ENCODE measurements around the gene FBXW11. TPM values are rescaled to one million over a fixed set of nuclear protein-coding genes. Genes with fewer than 3 reads are reported as not detected.

Gene FBXW11
- total RNA-seq, 1 donor from 2014 or later = 64.7 TPM

- Histone ChIP-seq H3K9me3 (ENCODE audit: insufficient read depth, low read depth, low read length) (no peaks in the 10 kb centered on the region), H3K79me2 (ENCODE audit: insufficient read depth, low read length) (peaks cover 96% of the 10 kb centered on the region), H3K4me2 (ENCODE audit: low read length) (no peak overlapping the region), H3K4me3 (ENCODE audit: insufficient read depth, low read depth, low read length) (no peak overlapping the region), H2AFZ (ENCODE audit: low read depth, low read length) (no peak overlapping the region), H3K27ac (ENCODE audit: low read depth, low read length) (no peak overlapping the region), H3K4me1 (ENCODE audit: insufficient read depth, low read length) (peaks cover 3% of the 10 kb centered on the region), H4K20me1 (ENCODE audit: insufficient read depth, low read length) (peaks cover 91% of the 10 kb centered on the region), H3K9ac (ENCODE audit: low read length) (no peak overlapping the region), H3K36me3 (ENCODE audit: insufficient read depth, low read length) (no peaks in the 10 kb centered on the region), H3K27me3 (ENCODE audit: insufficient read depth, low read length) (no peaks in the 10 kb centered on the region)
- Mint-ChIP-seq H3K9me3 (ENCODE audit: unreplicated experiment) (no peaks in the 10 kb centered on the region), H3K27me3 (ENCODE audit: low read depth, unreplicated experiment) (no peaks in the 10 kb centered on the region), H3K27ac (ENCODE audit: unreplicated experiment) (no peak overlapping the region), H3K36me3 (ENCODE audit: low read depth, unreplicated experiment) (peaks cover 3% of the 10 kb centered on the region), H3K4me1 (ENCODE audit: low read depth, unreplicated experiment) (peaks cover 32% of the 10 kb centered on the region), H3K4me3 (ENCODE audit: unreplicated experiment) (no peak overlapping the region)
- no peak for DNase-seq (ENCODE audit: low read depth)
- TF ChIP-seq CTCF (IDR thresholded peaks at IDR 0.05; ENCODE audit: insufficient read depth, low read depth, low read length) (no peak), EZH2 (IDR thresholded peaks at IDR 0.05; ENCODE audit: insufficient read depth, low read length) (no peak)
- FAIRE-seq = no peak
Measured at GRCh38 chr5:171966964-171967363, 39.5 kb downstream of the FBXW11 start.

DNA sequence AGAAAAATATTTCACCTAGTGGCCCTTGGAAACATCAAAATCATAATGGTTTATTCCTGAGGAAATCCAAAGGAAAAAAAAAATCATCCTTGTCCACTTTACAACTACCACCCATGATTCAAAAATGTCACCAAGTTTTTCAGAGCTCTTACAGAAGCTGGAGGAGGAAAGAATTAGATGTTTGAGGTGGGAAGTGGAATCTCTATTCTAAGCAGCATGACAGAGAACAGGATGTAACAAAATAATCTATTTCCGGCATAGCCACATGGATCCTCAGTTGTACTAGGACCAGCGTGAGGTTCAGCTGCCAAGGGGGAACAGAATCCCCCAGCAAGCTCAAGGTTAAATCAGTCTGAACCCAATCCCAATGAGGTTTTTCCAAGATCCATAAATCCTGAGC is 40.2 kb downstream of the FBXW11 start:
- H3K27me3 Mint-ChIP-seq (ENCODE audit: low read depth, unreplicated experiment) = no peaks in the 10 kb centered on the region
- peak overlapping the region; percentile 50 for H3K27ac Mint-ChIP-seq (ENCODE audit: unreplicated experiment)
- peaks cover 32% of the 10 kb centered on the region for H3K4me1 Mint-ChIP-seq (ENCODE audit: low read depth, unreplicated experiment)
- H3K4me3 ChIP-seq (ENCODE audit: insufficient read depth, low read depth, low read length) = no peak overlapping the region
- H3K27me3 ChIP-seq (ENCODE audit: insufficient read depth, low read length) = no peaks in the 10 kb centered on the region
- no peak overlapping the region for H3K9ac ChIP-seq (ENCODE audit: low read length)
- no peaks in the 10 kb centered on the region for H3K9me3 ChIP-seq (ENCODE audit: insufficient read depth, low read depth, low read length)
- no peaks in the 10 kb centered on the region for H3K9me3 Mint-ChIP-seq (ENCODE audit: unreplicated experiment)
- H3K4me2 ChIP-seq (ENCODE audit: low read length) = no peak overlapping the region
- peaks cover 89% of the 10 kb centered on the region for H4K20me1 ChIP-seq (ENCODE audit: insufficient read depth, low read length)
- H3K36me3 ChIP-seq (ENCODE audit: insufficient read depth, low read length) = no peaks in the 10 kb centered on the region
- TF ChIP-seq EZH2 (IDR thresholded peaks at IDR 0.05; ENCODE audit: insufficient read depth, low read length) (no peak), CTCF (IDR thresholded peaks at IDR 0.05; ENCODE audit: insufficient read depth, low read depth, low read length) (no peak)
- no peak for DNase-seq (ENCODE audit: low read depth)
- peaks cover 96% of the 10 kb centered on the region for H3K79me2 ChIP-seq (ENCODE audit: insufficient read depth, low read length)
- H3K36me3 Mint-ChIP-seq (ENCODE audit: low read depth, unreplicated experiment) = peaks cover 3% of the 10 kb centered on the region
- no peak overlapping the region for H2AFZ ChIP-seq (ENCODE audit: low read depth, low read length)
- no peak for FAIRE-seq
- no peak overlapping the region for H3K27ac ChIP-seq (ENCODE audit: low read depth, low read length)
- H3K4me1 ChIP-seq (ENCODE audit: insufficient read depth, low read length) = peaks cover 3% of the 10 kb centered on the region
- H3K4me3 Mint-ChIP-seq (ENCODE audit: unreplicated experiment) = no peak overlapping the region

GRCh38 chr5:171965745-171966144 is 40.7 kb downstream of the FBXW11 start:
- Histone ChIP-seq H3K27me3 (ENCODE audit: insufficient read depth, low read length) (no peaks in the 10 kb centered on the region), H3K27ac (ENCODE audit: low read depth, low read length) (no peak overlapping the region), H3K4me3 (ENCODE audit: insufficient read depth, low read depth, low read length) (no peak overlapping the region), H3K36me3 (ENCODE audit: insufficient read depth, low read length) (no peaks in the 10 kb centered on the region), H3K79me2 (ENCODE audit: insufficient read depth, low read length) (peaks cover 96% of the 10 kb centered on the region), H3K9ac (ENCODE audit: low read length) (no peak overlapping the region), H3K4me1 (ENCODE audit: insufficient read depth, low read length) (peaks cover 3% of the 10 kb centered on the region), H3K9me3 (ENCODE audit: insufficient read depth, low read depth, low read length) (no peaks in the 10 kb centered on the region), H2AFZ (ENCODE audit: low read depth, low read length) (no peak overlapping the region), H3K4me2 (ENCODE audit: low read length) (no peak overlapping the region), H4K20me1 (ENCODE audit: insufficient read depth, low read length) (peaks cover 89% of the 10 kb centered on the region)
- Mint-ChIP-seq H3K9me3 (ENCODE audit: unreplicated experiment) (no peaks in the 10 kb centered on the region), H3K27me3 (ENCODE audit: low read depth, unreplicated experiment) (no peaks in the 10 kb centered on the region), H3K4me1 (ENCODE audit: low read depth, unreplicated experiment) (peaks cover 37% of the 10 kb centered on the region), H3K36me3 (ENCODE audit: low read depth, unreplicated experiment) (peaks cover 3% of the 10 kb centered on the region), H3K4me3 (ENCODE audit: unreplicated experiment) (no peak overlapping the region), H3K27ac (ENCODE audit: unreplicated experiment) (peak overlapping the region; percentile 50)
- DNase-seq (ENCODE audit: low read depth) = no peak
- TF ChIP-seq CTCF (IDR thresholded peaks at IDR 0.05; ENCODE audit: insufficient read depth, low read depth, low read length) = no peak
- no peak for TF ChIP-seq EZH2 (IDR thresholded peaks at IDR 0.05; ENCODE audit: insufficient read depth, low read length)
- no peak for FAIRE-seq

All from astrocyte (in vitro differentiated cells and primary cell).